GM18517 (cell line): ENCODE data around the gene ZBBX.
"Not testable (repeated sequence)": the region's sequence is repeated elsewhere in the genome, so short reads cannot be mapped to it uniquely, and the experiment has no call there.

Source experiments
- ATAC-seq: cut with Tn5 transposase; IDR thresholded peaks from one replicate; pipeline ENCODE4 v1.9.1; 2021; ENCODE audit warnings: mild to moderate bottlenecking, moderate library complexity; ENCODE audit not compliant: unreplicated experiment

Gene ZBBX, protein sequence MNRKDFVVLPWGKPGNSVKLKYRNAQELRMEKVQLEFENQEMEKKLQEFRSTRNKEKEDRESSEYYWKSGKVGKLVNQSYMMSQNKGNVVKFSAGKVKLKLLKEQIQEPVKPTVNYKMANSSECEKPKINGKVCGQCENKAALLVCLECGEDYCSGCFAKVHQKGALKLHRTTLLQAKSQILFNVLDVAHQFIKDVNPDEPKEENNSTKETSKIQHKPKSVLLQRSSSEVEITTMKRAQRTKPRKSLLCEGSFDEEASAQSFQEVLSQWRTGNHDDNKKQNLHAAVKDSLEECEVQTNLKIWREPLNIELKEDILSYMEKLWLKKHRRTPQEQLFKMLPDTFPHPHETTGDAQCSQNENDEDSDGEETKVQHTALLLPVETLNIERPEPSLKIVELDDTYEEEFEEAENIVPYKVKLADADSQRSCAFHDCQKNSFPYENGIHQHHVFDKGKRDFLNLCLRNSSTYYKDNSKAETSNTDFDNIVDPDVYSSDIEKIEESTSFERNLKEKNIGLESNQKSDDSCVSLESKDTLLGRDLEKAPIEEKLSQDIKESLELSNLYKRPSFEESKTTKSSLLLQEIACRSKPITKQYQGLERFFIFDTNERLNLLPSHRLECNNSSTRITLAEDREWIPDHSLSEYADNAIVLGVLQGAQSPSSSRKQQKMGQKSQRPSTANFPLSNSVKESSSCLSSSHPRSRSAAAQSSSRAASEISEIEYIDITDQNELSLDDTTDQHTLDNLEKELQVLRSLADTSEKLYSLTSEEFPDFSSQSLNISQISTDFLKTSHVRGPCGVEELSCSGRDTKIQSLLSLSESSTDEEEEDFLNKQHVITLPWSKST

DNA sequence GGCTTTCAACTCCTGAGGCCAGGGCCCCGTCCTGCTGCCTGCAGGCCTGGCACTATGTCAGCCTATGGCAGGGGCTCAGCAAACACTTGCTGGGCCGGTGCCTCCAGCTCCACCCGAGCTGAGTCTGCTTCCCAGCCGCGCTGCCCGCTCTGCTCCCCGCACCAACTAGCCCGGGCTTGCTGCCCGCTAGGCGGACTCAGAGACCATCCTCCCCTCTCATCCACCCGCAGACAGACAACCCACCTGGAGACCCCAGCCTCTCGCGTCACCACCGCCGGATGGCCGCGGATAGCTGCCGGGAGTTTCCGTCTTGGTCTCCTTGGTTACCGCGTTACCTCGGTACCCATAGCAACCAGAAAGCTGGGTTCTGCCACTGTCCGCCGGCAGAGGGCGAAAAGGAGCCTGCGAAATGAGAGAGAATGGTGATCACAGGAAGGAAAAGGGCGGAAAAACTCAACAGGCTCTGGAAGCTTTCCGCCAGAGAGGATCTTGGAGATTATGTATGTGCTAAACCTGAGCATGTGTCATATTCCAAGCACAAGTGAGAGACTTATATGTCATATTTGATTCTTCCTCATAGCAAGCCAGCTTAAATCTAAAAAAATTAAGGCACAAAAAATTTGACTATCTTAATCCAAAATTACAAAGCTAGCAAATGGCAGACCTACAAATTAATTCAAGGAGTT lies at the start of gene ZBBX:
ZBBX (minus strand) TSS at position 294 of the 686 bp plus-strand sequence. CDS start 7,396 bp downstream, outside the sequence.
- peak; percentile 100 for ATAC-seq

DNA sequence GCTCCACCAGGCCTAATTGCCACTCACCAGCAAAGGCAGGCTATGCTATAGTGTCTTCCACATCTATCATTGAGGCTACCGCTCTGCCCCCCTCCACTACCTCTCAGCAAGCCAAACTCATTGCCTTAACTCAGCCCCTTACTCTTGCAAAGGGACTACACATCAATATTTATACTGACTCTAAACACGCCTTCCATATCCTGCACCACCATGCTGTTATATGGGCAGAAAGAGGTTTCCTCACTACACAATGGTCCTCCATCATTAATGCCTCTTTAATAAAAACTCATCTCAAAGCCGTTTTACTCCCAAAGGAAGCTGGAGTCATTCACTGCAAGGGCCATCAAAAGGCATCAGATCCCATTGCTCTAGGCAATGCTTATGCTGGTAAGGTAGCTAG lies 46.9 kb upstream of the ZBBX start:
- not testable (repeated sequence) for ATAC-seq

DNA sequence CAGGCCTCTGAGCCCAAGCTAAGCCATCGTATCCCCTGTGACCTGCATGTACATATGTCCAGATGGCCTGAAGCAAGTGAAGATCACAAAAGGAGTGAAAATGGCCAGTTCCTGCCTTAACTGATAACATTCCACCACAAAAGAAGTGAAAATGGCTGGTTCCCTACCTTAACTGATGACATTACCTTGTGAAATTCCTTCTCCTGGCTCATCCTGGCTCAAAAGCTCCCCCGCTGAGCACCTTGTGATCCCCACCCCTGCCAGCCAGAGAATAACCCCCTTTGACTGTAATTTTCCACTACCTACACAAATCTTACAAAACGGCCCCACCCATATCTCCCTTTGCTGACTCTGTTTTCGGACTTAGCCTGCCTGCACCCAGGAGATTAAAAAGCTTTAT lies 42.3 kb upstream of the ZBBX start:
- not testable (repeated sequence) for ATAC-seq

DNA sequence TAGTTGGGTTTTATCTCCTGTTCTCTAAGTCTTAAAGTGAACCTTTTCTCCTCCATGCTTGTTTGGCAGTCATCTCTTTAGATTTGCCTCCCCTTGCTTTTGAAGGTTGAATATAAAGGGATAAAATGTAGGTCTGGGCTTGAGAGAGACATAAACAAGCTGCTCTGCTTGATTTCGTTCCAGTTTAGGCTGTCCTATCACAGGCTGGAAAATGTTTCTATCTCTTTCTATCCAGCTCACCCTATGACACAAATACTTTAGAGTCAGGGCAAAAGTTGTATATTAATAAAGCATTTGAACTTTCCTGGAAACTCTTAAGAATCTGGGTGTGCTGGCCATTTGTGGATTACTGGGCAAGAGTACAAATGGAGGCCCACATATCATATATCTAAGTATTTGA lies 29.5 kb upstream of the ZBBX start:
- ATAC-seq: no peak

DNA sequence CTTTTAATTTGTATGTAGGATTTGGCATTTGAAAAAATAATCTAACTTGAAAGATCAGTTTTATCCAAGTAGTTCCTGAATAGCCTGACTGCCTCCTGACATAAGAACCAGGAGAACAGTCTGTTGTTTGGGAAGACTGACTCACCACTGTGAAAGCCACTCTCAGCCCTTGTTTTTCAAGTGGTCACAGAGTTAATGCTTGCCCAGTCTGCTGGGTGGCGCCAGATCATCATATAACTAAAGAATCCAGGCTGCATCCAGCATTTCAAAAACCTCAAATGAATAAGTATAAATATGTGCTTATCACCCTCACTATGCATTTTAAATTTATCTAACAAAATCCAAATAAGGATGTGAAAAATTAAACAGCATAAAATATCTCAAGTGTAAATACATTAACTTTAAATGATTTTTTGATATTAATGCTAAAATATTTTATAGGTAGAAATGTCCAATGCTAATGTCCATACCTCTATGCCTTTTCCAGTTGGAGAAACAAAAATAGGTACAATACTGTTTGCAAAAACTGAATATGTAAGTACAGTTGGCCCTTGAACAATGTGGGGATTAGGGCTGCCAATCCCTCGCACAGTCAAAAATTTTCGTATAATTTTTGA lies 26.9 kb upstream of the ZBBX start:
- ATAC-seq: peak; percentile 53

DNA sequence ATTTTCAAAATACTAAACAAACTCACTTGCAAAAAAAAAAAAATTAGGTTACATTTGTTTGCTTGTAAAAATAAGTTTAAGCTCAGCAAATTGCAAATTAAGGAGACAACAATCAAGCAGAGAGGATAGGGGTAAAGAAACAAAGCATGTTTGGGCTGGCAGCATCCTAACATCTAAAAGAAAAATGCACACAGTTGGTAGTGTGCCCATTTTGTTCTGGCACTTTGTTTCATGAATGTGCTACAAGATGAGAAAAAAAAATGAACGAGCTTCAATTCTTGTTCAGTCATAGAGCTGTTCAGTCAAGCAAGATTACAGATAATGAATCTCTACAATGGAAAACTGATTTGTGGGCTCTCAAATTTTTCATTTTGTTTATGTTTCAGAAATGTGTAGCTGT lies 17.7 kb upstream of the ZBBX start:
- no peak for ATAC-seq

DNA sequence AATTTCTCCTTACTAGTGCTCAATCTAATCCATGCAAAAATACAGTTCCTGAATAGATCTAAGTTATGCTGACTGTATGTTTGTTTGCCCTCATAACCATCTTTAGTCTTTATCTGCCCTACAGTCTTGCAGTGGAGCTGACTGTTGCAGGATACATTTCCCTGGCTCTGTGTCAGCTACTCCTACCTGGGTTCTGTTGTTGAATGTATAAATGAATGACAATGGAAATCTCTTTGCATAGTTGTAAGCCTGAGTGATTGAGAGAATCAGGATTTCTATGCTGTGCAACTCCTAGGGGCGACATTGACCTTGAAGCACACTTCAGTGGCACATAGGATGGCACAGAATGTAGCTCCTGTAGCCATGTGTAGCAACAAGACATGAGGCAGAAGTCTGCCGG lies 16.0 kb upstream of the ZBBX start:
- ATAC-seq: no peak

DNA sequence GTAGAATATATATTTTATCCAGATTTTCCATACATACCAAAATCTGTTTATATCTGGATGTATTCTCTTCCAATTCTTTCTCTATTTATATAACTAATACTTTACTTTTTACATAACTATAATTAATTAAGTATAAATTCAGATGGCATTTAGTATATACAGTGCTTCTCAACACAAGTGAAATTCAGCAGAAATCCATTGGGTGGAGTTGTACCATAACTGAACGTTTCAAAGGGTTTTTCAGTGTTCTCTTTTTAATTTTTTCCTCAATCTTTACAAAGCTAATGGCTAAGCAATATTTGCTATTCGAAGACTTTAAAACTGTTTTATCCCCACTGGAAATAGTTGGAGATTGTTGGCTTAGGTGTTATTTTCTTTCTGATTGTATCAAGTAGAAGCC lies 13.9 kb upstream of the ZBBX start:
- no peak for ATAC-seq

DNA sequence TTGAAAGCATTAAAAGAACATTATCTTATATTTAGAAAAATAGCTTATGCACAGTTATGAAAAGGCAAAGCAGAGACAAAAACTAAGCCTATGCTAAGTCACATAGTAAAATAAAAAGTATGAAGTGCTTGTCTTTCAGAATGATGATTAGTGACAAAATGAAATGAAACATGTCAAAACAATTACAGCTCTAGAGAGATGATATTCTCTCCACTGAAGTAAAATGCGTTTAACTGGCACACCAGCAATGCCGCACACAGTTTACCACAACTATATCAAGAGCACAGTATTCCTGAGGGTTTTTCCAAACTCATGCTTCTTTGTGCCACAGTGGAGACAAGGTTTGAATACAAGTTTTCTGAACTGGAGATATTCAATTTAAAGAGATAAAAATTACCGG lies 2.1 kb upstream of the ZBBX start:
- ATAC-seq: no peak

DNA sequence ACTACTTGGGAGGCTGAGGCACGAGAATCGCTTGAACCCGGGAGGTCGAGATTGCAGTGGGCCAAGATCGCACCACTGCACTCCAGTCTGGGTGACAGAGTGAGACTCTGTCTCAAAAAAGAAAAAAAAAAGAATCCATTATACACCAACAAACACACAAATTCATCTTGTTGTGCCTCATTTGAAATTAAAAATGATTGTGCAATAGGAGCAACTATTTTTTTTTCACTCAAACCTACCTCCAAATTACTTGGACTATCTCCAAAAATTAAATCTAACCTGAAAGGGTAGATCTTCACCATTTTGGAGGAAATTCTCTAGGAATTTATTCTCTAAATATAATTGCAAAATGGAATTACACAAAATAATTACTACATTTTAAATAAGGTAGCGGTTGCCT lies 4.6 kb downstream of the ZBBX start:
- no peak for ATAC-seq

DNA sequence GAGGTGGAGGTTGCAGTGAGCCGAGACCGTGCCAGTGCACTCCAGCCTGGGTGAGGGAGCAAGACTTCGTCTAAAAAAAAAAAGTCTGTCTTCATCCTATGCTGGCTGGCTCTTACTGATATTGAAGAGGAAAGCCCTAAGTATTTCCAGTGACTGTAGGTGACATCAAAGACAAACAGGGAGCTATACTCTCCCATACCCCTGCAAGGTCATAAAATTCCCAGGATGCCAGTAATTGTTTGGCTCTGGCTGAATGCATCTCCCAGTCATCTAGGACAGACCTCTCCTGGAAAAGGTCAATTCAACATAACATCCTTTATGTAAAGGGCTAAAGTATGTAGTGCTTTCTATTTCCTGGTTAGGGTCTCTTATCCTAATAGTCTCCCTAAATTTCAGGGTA lies 8.0 kb downstream of the ZBBX start:
- ATAC-seq: no peak

DNA sequence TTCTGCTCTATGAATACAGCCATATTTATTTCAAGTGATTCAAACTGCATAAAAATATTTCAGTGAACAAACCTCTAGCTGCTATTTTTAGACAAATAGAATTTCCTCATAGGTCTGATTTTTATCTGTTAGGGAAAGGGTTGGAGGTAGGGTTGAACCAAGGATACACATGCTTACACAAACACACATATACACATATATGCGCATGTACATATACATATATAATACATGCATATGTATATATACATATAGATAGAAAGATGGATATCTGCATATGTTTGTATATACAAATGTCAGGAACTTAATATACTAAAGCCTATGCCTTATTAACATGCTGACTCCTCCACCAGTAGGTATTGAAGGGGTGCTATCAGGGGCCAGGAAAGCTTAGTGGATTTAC lies 18.1 kb downstream of the ZBBX start:
- no peak for ATAC-seq

DNA sequence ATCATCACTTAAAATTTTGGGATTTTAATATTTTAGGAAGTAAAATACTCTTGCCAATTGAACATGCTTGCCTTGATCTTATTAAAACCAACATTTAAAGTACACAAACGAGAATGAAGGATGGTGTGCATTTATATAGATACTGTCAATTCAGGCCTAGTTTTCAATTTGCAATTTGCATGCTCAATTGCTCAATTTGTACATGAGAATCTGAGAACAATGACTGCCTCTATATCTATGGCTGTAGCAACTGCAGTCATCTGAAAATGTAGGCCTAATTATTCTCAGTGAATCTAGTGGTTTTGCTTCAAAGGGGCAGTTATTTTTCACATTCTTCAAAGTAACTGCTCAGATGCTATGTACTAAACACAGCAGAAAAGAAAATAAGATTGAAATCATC lies 18.8 kb downstream of the ZBBX start:
- no peak for ATAC-seq

DNA sequence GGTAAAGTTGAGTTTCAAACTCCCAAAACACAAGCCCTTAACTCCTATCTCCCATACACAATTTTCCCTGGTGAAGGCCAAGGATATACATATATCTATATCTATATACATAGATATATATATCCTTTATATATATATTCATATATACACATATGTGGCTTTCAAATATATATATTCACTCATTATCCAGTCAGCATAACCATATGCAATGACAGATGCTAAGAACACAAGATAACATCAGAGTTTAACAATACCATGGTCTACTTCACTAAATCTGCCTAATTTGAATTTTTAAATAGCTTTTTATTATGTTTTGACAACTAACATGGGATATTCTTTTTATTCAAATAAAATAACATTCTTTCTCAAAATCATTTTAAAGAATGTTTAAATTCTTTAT lies 24.7 kb downstream of the ZBBX start:
- ATAC-seq: no peak

DNA sequence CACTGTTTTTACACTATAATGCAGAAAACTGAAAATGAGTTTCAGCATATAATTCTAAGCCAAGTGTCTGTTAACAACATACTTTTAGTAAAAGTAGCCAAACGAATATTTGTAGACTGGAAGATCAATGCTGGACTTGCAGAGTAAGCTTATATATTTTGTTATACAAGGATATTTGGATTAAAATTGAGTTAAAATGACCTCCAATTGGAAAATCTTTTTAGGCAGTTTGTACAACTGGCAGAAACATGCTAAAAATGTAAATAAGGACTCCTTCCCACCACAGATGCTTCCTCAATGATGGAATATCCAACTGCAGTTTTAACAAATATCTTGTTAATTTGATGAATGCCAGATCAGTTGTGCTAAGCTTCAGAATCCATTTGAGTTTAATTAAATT lies 25.3 kb downstream of the ZBBX start:
- no peak for ATAC-seq

DNA sequence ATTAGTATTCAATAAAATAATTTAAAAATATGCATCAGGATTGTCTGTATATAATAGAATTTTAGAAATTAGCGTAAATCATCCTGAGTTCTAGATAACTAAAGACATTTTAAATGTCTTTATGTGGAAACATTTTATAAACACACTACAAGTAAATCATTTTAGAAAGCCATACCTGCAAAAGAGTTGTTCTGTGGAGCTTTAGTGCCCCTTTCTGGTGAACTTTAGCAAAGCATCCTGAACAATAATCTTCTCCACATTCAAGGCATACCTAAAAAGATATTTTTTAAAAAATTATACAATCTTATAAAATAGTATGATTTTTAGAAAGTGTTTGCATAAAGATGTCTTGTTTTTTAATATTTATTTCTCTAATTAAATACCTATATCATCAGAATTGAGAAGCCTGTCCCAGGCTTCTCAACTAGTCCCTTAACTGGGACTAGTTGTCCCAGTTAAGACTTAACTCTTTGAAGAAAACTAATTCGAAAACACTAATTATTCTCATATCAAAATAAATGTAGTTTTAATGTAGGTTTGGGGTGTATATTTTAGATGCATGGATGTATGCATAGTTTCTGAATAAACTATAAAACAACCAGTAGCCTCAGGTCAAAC lies 29.7 kb downstream of the ZBBX start:
- no peak for ATAC-seq

DNA sequence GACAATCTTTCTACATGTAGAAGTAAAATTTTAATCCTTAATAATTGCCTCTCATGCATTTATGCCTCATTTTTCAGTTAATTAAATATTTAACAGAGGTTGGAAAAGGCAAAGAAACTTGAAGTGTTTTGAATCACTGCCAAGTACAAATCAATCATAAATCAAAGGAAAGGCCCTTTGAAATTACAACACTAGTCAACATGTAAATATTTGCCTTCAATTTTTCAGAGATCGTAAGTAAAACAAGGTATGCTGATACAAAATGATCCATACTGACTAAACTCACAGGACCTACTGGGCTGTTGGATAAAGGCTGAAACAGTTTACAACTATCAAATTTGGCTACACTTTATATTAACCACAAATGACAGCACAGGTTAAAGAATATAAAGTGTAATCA lies 33.9 kb downstream of the ZBBX start:
- ATAC-seq: no peak

DNA sequence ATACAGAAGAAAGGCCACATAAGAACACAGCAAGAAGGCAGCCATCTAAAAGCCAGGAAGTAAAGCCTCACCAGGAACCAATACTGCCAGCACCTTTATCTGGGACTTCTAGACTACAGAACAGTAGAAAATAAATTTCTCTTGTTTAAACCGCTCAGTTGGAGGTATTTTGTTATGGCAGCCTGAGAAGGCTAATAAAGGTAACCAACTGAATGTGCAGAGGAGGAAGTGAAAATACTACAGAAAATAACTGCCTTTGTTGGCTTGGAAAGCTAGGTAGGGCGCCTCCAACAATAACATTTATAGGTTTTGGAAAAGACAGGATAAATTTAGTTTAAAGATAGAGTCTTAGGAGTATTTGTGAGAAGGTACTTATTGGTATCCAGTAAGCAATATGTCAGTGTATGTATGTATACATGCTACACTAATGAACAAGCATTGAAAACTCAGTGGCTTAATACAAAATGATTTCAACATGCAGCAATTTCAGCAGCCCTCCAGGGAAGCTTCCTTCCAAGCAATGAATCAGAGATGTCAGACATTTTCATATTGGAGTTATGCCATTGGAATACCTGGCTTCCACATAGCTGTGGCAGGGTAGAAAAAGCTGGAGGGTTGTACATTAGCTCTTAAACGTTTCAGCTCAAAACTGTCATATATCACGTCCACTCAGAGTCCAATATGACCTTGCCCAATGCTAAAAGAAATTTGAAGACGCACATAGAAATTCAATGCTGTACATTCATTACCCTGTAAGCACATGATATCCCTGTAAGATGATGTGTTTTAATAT lies 48.9 kb downstream of the ZBBX start:
- no peak for ATAC-seq

DNA sequence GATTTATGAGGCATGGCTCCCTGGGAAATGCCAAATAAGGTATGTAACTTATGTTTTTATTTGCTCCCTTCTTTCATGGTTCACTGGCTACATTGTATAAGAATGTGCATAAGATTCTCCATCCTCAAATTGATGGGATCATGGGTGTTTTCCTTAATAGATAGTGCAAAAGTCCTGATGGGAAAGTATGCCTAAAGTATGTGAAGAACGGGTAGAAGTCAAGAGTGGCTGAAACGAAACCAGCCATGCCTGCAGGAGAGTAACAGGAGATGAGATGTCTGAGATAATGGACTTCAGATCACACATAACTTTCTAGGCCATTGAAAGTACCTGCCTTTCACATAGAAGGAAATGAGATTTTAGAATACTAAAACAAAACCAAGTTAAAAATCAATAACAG lies 56.5 kb downstream of the ZBBX start:
- ATAC-seq: no peak
